Activated CD4-positive, alpha-beta T cell treated with anti-CD3 and anti-CD28 coated beads for 4 hours (primary cell): ENCODE measurements around the gene METTL16.
A peak's percentile ranks its signal among the peaks of the same experiment; 100 is the strongest.
"Not testable (repeated sequence)": the region's sequence is repeated elsewhere in the genome, so short reads cannot be mapped to it uniquely, and the experiment has no call there.

ENCODE experiments used
- DNase-seq, 2 donors: peaks; one replicate each; pipeline ENCODE4 v3.0.0-alpha.2; 2020

The METTL16 gene

GRCh38 chr17:2449486-2449885 lies 62.2 kb downstream of the METTL16 start:
- DNase-seq, result no peak

DNA sequence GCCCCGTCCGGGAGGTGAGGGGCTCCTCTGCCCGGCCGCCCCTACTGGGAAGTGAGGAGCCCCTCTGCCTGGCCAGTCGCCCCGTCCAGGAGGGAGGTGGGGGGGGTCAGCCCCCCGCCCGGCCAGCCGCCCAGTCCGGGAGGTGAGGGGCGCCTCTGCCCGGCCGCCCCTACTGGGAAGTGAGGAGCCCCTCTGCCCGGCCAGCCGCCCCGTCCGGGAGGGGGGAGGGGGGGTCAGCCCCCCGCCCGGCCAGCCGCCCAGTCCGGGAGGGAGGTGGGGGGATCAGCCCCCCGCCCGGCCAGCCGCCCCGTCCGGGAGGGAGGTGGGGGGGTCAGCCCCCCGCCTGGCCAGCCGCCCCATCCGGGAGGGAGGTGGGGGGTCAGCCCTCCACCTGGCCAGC lies 64.2 kb downstream of the METTL16 start:
- DNase-seq, result not testable (repeated sequence)

- no peak for DNase-seq
Observed at GRCh38 chr17:2445638-2446037, 66.0 kb downstream of the METTL16 start.

GRCh38 chr17:2444382-2444781 lies 67.3 kb downstream of the METTL16 start:
- DNase-seq, result no peak

GRCh38 chr17:2442166-2442565 lies 69.5 kb downstream of the METTL16 start:
- DNase-seq, result no peak

GRCh38 chr17:2440930-2441329 lies 70.8 kb downstream of the METTL16 start:
- no peak for DNase-seq

DNA sequence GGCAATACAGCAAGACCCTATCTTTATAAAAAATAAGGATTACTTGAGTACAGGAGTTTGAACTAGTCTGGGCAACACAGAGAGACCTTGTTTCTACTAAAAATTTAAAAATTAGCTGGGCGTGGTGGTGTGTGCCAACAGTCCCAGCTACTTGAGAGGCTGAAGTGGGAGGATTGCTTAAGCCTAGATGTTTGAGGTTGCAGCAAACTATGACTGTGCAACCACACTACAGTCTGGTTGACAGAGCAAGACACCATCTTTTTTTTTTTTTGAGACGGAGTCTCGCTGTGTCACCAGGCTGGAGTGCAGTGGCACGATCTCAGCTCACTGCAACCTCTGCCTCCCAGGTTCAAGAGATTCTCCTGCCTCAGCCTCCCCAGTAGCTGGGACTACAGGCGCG lies 71.7 kb downstream of the METTL16 start:
- DNase-seq, result not testable (repeated sequence)

- DNase-seq, result no peak
Observed at GRCh38 chr17:2438823-2439222, 72.9 kb downstream of the METTL16 start.

GRCh38 chr17:2436316-2436905 lies 75.3 kb downstream of the METTL16 start:
- DNase-seq, result no peak

DNA sequence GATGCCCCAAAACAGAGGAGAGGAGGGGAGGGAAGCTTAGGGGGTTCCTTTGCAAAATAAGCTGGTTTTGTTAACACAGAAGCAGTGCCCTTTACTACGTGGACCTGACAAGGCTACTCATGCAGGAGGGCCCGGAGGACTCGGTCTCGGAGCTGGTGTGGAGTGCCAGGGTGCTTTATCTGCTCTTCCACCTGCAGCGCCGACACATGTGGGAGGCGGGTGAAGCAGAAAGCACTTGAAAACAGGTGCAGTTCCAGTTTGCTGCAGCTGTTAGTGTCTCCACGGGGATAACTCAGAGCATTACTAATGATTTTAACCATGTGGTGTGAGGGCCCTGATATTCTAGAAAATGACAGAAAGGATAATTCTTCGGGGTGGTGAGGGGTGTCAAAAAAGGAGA lies 75.8 kb downstream of the METTL16 start:
- DNase-seq, result no peak

GRCh38 chr17:2435181-2435741 lies 76.4 kb downstream of the METTL16 start:
- no peak for DNase-seq

DNA sequence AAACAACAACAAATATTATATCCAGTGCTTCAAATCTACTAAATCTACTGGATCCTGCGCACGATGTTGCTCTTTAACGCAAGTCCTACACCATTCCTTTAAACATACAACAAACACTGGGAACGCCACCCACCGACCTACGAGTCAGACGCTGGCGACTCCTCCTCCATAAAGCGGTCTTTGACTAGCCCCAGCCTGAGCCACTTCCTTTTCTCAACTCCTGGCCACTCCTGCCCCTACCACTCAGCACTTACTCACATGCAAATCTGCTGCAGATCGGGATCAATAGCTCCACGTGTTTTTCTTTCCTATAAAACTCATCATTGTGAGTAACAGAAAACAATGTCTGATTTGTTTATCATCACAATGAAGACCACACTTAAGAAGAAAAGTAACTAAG lies 78.0 kb downstream of the METTL16 start:
- no peak for DNase-seq

- DNase-seq, result no peak
Observed at GRCh38 chr17:2427910-2428309, 83.8 kb downstream of the METTL16 start.

- DNase-seq, result no peak
Observed at GRCh38 chr17:2427215-2427614, 84.5 kb downstream of the METTL16 start.

GRCh38 chr17:2423271-2423670 lies 88.4 kb downstream of the METTL16 start:
- DNase-seq, result no peak

DNA sequence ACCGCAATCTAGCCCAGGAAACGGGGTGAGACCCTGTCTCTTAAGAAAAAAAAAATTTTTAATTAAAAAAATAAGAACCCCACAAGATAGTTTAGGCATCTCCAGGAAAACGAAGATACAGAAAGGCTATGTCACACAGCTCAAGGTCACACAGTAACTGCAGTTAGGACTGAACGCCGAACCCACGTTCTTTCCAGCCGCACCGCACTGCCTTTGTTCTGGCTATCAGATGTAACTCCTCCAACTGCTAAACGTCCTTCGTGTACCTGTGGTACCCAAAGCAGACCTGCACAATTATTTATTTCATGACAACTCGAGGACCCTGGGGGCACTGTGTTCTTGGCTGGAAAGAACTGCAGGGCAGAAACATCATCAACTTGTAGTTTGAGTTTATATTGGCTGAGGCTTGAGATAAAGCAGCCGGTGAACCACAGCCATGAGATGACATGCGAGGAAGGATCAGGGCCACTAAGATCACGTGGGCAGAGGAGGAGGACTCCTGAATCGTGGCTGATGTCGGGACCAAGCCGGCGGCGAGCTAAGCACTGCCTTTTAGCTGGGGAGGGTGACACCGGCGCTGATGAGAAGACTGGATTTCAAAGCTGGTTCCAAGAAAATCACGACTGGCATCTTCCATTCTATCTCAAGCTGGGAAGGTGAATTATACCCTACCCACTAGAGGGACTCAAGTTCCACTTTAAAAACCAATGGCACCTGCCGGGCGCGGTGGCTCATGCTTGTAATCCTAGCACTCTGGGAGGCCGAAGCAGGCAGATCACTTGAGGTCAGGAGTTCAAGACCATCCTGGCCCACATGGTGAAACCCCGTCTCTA lies 90.2 kb downstream of the METTL16 start:
- no peak for DNase-seq

DNA sequence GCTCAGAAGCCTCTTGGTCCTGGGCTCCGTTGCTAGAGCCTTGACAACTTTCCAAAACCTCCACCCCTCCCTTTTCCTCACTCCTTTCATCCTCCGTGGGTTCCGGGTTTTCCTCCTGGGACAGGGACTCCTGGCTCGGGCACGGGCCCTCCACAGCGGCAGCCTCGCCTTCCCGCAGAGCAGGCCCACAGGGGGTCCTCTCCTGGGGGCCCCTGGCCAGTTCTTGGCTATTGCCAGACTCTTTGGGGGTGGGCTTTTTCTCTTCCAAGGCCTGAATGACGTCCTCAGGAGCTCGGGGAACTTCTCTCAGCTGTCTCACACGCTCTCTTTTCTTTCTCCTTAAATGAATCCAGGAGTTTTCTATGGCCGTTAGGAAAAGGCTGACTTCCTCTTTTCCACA lies 91.5 kb downstream of the METTL16 start:
- no peak for DNase-seq

- no peak for DNase-seq
Observed at GRCh38 chr17:2419486-2419885, 92.2 kb downstream of the METTL16 start.

GRCh38 chr17:2418572-2418971 lies 93.1 kb downstream of the METTL16 start:
- DNase-seq, result no peak

DNA sequence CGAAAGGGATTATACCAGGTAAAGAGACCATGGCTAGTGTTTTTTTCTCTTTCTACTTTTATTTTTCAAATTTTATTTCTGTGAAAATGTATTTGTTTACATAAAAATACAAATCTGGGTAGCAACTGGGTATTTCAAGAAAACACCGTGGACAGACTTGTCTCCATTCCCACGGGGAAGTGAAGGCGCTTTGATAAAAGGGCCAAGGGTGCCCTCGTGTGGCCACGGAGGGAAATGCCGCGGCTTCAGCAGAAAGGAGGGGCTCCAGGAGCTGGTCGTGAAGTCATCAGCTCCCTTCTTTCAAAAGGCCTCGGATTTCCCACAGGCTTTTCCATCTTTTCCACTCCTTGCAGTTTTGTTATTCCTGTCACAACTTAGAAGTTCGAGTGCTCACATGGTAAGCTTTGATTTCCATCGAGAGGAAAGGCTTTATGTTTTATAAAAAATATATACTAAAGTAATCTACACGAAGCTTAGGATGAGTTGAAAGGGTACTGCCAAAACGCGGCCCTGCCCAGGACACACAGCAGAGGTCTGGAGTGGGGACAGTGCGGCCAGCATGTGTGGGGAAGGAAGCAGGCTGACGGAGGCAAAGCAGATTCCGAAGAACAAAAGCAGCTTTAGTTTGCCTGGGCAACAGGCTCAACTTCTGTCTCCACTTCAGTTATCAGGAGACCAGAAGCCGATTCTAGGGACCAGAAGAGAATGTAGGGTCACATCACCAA lies 95.5 kb downstream of the METTL16 start:
- peak; percentile 74 to 91 for DNase-seq

DNA sequence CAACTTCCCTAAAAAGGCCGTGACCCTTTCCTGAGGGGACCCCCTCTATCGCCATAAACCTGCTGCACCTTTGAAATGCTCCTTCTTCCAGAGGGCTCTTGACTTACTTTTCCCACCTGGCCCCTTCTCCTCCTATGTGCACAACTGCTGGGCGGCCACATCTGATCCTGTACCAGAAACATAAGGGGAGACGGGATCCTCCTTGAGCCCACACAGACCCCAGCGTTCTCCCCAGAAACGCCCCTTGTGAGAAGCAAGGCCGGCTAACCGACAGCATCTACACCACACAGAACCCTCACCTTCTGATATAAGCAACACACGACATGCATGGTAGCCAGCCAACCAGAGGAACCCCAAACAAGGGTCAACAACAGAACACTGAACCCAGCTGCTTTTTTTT lies 96.6 kb downstream of the METTL16 start:
- DNase-seq, result no peak

- no peak for DNase-seq
Observed at GRCh38 chr17:2414446-2415064, 97.1 kb downstream of the METTL16 start.

GRCh38 chr17:2412561-2413021 lies 99.1 kb downstream of the METTL16 start:
- no peak for DNase-seq
